ENCODE results near the gene NUP85.

DNA sequence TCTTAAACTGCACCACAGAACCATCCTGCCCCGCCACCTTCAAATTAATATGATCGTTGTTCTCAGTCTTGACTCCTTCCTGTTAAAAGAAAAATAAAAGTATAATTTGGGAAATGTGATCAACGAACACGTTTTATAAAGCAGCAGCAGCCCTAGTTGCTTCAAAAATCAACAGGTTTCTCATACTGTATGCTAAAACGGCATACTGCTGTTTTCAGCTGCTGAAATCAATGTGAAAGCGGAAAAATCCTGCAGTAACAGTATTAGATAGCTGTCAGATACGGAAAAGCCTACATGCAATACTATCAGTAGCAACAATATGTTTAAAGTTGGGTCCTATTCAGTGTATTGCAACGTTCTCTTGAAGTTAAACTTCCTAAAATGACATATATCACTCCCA, 24.4 kb upstream of the NUP85 start:
- TF ChIP-seq CTCF (IDR thresholded peaks at IDR 0.05; ENCODE audit: low read depth, low read length, missing input control) (no peak), GABPA (IDR thresholded peaks at IDR 0.05 in 1 of 2, conservative IDR thresholded peaks at IDR 0.05 in 1 of 2) (no peak), EGR1 (IDR thresholded peaks at IDR 0.05; ENCODE audit: low read depth in 2 of 2) (no peak), RAD21 (IDR thresholded peaks at IDR 0.05) (no peak), YY1 (IDR thresholded peaks at IDR 0.05) (no peak), SP1 (IDR thresholded peaks at IDR 0.05) (no peak), TAF1 (conservative IDR thresholded peaks at IDR 0.05) (no peak), JUND (IDR thresholded peaks at IDR 0.05) (no peak), RXRA (IDR thresholded peaks at IDR 0.05) (no peak), MAX (IDR thresholded peaks at IDR 0.05) (no peak), FOXA1 (IDR thresholded peaks at IDR 0.05) (no peak)
- TF ChIP-seq, protein P1, sequence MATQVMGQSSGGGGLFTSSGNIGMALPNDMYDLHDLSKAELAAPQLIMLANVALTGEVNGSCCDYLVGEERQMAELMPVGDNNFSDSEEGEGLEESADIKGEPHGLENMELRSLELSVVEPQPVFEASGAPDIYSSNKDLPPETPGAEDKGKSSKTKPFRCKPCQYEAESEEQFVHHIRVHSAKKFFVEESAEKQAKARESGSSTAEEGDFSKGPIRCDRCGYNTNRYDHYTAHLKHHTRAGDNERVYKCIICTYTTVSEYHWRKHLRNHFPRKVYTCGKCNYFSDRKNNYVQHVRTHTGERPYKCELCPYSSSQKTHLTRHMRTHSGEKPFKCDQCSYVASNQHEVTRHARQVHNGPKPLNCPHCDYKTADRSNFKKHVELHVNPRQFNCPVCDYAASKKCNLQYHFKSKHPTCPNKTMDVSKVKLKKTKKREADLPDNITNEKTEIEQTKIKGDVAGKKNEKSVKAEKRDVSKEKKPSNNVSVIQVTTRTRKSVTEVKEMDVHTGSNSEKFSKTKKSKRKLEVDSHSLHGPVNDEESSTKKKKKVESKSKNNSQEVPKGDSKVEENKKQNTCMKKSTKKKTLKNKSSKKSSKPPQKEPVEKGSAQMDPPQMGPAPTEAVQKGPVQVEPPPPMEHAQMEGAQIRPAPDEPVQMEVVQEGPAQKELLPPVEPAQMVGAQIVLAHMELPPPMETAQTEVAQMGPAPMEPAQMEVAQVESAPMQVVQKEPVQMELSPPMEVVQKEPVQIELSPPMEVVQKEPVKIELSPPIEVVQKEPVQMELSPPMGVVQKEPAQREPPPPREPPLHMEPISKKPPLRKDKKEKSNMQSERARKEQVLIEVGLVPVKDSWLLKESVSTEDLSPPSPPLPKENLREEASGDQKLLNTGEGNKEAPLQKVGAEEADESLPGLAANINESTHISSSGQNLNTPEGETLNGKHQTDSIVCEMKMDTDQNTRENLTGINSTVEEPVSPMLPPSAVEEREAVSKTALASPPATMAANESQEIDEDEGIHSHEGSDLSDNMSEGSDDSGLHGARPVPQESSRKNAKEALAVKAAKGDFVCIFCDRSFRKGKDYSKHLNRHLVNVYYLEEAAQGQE (IDR thresholded peaks at IDR 0.05) = no peak

All from liver (tissue), 3 donors.